Measurements from ENCODE around the gene GRP. TPM values are rescaled to one million over a fixed set of nuclear protein-coding genes. Genes with fewer than 3 reads are reported as not detected.

The GRP gene
- polyA plus RNA-seq, 3 donors: not detected

- 100% methylated on average over 1 of the region's 1 CpG for WGBS (ENCODE audit: insufficient coverage)
- intact Hi-C loops (cut with micrococcal nuclease): no loop called here
- H3K9me3 ChIP-seq (replicated peaks in 1 of 2; ENCODE audit: control insufficient read depth in 1 of 2, insufficient read depth in 1 of 2, low read length in 2 of 2): peaks cover 0 to under 1% of the 10 kb centered on the region in 2 donors
These were observed 59.8 kb downstream of the GRP start for GRCh38 chr18:59279722-59280121.

More at GRCh38 chr18:59279722-59280121, 59.8 kb downstream of the GRP start:
- Histone ChIP-seq H3K4me1 (ENCODE audit: control insufficient read depth in 1 of 2, insufficient read depth in 2 of 2, low read length in 2 of 2) (no peaks in the 10 kb centered on the region), H3K4me2 (replicated peaks; ENCODE audit: extremely low read depth, low read length, poor library complexity, severe bottlenecking) (no peak overlapping the region), H3K27me3 (ENCODE audit: control insufficient read depth in 2 of 2, insufficient read depth in 2 of 2, low read length in 2 of 2) (peaks cover 36 to 54% of the 10 kb centered on the region in 2 donors), H3K36me3 (replicated peaks in 1 of 2; ENCODE audit: control insufficient read depth in 1 of 2, insufficient read depth in 2 of 2, low read length in 2 of 2) (no peaks in the 10 kb centered on the region), H3K79me2 (ENCODE audit: insufficient read depth, low read length) (no peaks in the 10 kb centered on the region), H3K27ac (ENCODE audit: low read depth in 1 of 2, low read length in 2 of 2) (no peak overlapping the region), H3K9ac (ENCODE audit: insufficient read depth, low read length, poor library complexity, severe bottlenecking) (no peak overlapping the region), H3K4me3 (replicated peaks in 1 of 3; ENCODE audit: low read depth in 2 of 3, low read length in 3 of 3) (no peak overlapping the region), H2AFZ (ENCODE audit: insufficient read depth, low read depth, low read length, poor library complexity, severe bottlenecking) (no peak overlapping the region), H4K20me1 (ENCODE audit: insufficient read depth, low read length) (no peaks in the 10 kb centered on the region)
- Mint-ChIP-seq H3K9me3 (peaks cover 0 to 3% (median under 1%) of the 10 kb centered on the region in 7 donors), H3K4me1 (no peaks in the 10 kb centered on the region), H3K27ac (no peak overlapping the region), H3K4me3 (no peak overlapping the region), H3K27me3 (ENCODE audit: low read depth in 3 of 3) (peaks cover 39 to 67% (median 56%) of the 10 kb centered on the region in 3 donors), H3K36me3 (no peaks in the 10 kb centered on the region)
- no peak for TF ChIP-seq CTCF (IDR thresholded peaks at IDR 0.05)
- no peak for DNase-seq

Other genes with a start within 250 kb of the GRP start
- 10 to 100 TPM; 14.9 to 98.4 (median 98.0) TPM for gene SEC11C, start 80.3 kb upstream of the GRP start, polyA plus RNA-seq
- not detected for gene RAX, start 53.3 kb downstream of the GRP start, polyA plus RNA-seq
- not detected for gene CPLX4, start 98.5 kb downstream of the GRP start, polyA plus RNA-seq
- gene LMAN1, start 139.1 kb downstream of the GRP start, polyA plus RNA-seq: 10 to 100 TPM in 1 of 3 donors, 1 to 10 TPM in 2; 4.7 to 10.9 (median 7.6) TPM

Measured in CD14-positive monocyte (primary cell).